Uterus (tissue), 2 donors: ENCODE data around the gene RITA1.

Experiments
- POLR2A ChIP-seq, 2 donors: fragments of 450-650 bp; IDR thresholded peaks; one replicate each; pipeline ENCODE4 v1.6.1; 2016; ENCODE audit warnings: antibody characterized with exemption in 2 of 2, mild to moderate bottlenecking in 1 of 2, moderate library complexity in 1 of 2
- TF ChIP-seq, protein P1 (sequence below), 4 experiments: fragments of 200-600 bp in 2 of 4; fragments of 450-650 bp in 2 of 4; sonication (generic) in 2 of 4; IDR thresholded peaks; one replicate each; pipeline ENCODE4 v1.5.1; 2016 to 2019; ENCODE audit warnings: antibody characterized with exemption in 4 of 4, mild to moderate bottlenecking in 2 of 4, moderate library complexity in 1 of 4

DNA sequence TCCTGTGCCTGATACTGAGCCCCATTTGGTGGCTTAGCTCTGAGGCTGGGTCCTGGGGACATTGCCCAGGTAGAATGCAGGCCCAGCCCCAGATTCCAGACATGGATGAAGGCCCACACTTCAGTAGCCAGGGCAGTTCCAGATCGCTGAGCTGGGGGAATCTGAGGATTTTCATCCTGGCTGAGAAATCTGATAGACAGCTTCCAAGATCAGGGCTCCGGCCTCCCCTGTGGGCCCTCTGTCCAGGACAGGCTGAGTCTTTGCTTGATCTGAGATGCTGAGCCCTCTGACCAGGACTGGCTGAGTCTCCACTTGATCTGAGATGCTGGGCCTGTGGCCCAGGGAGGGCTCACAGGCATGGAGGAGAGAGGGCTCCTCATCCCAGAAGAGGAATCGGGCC, 46.7 kb upstream of the RITA1 start:
- TF ChIP-seq, protein P1, sequence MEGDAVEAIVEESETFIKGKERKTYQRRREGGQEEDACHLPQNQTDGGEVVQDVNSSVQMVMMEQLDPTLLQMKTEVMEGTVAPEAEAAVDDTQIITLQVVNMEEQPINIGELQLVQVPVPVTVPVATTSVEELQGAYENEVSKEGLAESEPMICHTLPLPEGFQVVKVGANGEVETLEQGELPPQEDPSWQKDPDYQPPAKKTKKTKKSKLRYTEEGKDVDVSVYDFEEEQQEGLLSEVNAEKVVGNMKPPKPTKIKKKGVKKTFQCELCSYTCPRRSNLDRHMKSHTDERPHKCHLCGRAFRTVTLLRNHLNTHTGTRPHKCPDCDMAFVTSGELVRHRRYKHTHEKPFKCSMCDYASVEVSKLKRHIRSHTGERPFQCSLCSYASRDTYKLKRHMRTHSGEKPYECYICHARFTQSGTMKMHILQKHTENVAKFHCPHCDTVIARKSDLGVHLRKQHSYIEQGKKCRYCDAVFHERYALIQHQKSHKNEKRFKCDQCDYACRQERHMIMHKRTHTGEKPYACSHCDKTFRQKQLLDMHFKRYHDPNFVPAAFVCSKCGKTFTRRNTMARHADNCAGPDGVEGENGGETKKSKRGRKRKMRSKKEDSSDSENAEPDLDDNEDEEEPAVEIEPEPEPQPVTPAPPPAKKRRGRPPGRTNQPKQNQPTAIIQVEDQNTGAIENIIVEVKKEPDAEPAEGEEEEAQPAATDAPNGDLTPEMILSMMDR (IDR thresholded peaks at IDR 0.05): no peak
- TF ChIP-seq POLR2A (IDR thresholded peaks at IDR 0.05): no peak
